NCI-H2029 treated with DMSO at 0.1 percent for 48 hours (cell line): ENCODE measurements around the gene WDCP.
"Not testable (repeated sequence)": the region's sequence is repeated elsewhere in the genome, so short reads cannot be mapped to it uniquely, and the experiment has no call there.

Source experiments
- DNase-seq: peaks from one replicate; lab custom pipeline; 2025; lab: John Stamatoyannopoulos, UW

The WDCP gene, protein sequence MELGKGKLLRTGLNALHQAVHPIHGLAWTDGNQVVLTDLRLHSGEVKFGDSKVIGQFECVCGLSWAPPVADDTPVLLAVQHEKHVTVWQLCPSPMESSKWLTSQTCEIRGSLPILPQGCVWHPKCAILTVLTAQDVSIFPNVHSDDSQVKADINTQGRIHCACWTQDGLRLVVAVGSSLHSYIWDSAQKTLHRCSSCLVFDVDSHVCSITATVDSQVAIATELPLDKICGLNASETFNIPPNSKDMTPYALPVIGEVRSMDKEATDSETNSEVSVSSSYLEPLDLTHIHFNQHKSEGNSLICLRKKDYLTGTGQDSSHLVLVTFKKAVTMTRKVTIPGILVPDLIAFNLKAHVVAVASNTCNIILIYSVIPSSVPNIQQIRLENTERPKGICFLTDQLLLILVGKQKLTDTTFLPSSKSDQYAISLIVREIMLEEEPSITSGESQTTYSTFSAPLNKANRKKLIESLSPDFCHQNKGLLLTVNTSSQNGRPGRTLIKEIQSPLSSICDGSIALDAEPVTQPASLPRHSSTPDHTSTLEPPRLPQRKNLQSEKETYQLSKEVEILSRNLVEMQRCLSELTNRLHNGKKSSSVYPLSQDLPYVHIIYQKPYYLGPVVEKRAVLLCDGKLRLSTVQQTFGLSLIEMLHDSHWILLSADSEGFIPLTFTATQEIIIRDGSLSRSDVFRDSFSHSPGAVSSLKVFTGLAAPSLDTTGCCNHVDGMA

GRCh38 chr2:24046930-24047702, at the start of gene WDCP:
Gene WDCP (minus strand): TSS chr2:24047391. CDS start chr2:24039494, 7,897 bp downstream.
- peak; percentile 87 for DNase-seq

- DNase-seq = not testable (repeated sequence)
These were observed 48.0 kb upstream of the WDCP start for GRCh38 chr2:24095171-24095677.

GRCh38 chr2:24093270-24093669, 46.1 kb upstream of the WDCP start:
- DNase-seq = not testable (repeated sequence)

DNA sequence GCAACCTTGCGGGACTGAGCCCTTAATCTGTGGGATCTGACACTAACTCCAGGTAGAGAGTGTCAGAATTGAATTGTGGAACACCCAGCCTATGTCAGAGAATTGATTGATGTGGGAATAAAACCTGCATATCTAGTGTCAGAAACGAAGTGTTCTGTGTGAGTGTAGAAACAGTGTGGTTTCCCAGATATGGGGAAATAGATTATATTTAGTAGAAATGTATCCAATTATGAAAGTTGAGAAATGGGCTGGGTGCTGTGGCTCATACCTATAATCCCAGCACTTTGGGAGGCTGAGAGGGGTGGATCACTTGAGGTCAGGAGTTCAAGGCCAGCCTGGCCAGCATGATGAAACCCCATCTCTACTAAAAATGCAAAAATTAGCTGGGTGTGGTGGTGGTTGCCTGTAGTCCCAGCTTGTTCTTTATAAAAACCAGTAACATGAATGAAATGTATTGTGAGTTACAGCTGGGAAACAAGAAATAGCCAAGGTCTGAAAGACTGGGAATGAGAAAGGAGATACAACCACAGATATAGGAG, 41.7 kb upstream of the WDCP start:
- DNase-seq = no peak

- DNase-seq = no peak
These were observed 39.8 kb upstream of the WDCP start for GRCh38 chr2:24087032-24087431.

DNA sequence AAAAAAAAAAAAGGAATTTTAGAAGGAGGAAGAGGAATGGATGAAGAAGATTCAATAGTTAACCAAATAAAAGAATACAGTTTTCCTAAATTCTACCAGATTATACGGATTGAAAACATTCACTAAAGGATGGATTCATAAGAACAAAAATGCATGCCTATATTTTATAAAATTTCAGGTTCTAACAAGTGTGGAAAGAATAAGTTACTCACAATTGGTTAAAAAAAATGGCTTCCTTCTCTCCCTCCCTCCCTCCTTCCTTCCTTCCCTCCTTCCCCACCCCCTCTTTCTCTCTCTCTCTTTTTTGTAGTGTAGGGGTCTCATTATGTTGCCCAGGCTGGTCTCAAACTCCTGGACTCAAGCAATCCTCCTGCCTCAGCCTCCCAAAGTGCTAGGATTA, 39.0 kb upstream of the WDCP start:
- no peak for DNase-seq

GRCh38 chr2:24085200-24085489, 38.0 kb upstream of the WDCP start:
- DNase-seq = no peak

GRCh38 chr2:24084386-24085199, 37.4 kb upstream of the WDCP start, which contains the start of gene TP53I3:
Gene TP53I3 (minus strand): TSS chr2:24084834. CDS start chr2:24084326, 508 bp downstream.
- DNase-seq = peak; percentile 39

- peak; percentile 36 for DNase-seq
These were observed 36.6 kb upstream of the WDCP start for GRCh38 chr2:24083567-24084385.

- no peak for DNase-seq
These were observed 35.8 kb upstream of the WDCP start for GRCh38 chr2:24082787-24083566.

DNA sequence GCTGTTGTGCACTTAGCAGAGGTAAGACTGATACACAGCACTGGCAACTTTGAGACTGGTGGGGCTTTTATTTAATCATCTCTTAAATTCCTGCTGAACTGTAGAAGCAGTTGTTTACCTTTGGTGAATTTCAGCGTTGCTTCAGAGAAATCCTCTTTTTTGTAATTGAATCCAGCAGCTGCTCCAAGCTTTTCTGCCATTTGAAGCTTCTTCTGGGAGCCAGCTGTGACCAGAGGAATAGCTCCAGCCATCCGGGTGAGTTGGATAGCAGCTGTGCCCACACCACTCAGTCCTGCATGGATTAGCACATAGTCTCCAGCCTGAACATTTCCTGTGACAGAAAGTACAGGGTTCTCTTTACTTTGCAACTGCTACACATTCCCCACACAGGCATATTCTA, 33.5 kb upstream of the WDCP start:
- peak; percentile 32 for DNase-seq

DNA sequence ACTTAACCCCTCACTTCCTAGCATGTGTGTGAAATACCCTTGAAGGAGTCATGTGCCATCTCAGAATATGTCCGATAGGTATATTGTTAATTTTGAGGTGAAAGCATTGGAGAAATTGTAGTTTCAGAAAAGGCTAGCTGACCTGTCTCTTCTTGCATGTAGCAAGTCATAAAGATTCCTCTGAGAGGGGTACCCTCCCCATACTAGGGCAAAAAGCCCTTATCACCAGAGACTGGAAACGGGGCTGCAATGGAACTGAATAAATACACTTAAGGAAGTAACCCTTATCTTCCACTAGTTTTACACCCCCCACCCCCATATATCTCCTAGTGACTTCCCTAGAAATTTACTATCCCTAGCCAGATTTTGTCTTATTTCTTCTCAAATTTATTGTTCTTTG, 30.7 kb upstream of the WDCP start:
- DNase-seq = no peak

DNA sequence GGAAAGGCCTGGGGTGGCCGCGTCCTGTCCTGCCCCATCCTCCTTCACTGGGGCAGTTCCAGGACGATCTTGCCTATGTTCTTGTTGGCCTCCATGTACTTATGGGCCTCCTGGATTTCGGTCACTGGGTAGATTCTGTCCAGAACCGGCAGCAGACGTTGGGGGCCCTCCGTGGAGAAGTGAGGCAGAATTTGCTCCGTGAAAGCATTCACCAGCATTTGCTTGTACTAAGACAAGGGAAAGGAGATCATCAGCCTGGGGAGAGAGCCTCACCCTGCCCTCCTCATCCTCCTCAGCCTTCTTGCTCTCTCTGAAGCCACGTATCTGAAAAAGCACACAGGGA, 30.3 kb upstream of the WDCP start:
- no peak for DNase-seq

DNA sequence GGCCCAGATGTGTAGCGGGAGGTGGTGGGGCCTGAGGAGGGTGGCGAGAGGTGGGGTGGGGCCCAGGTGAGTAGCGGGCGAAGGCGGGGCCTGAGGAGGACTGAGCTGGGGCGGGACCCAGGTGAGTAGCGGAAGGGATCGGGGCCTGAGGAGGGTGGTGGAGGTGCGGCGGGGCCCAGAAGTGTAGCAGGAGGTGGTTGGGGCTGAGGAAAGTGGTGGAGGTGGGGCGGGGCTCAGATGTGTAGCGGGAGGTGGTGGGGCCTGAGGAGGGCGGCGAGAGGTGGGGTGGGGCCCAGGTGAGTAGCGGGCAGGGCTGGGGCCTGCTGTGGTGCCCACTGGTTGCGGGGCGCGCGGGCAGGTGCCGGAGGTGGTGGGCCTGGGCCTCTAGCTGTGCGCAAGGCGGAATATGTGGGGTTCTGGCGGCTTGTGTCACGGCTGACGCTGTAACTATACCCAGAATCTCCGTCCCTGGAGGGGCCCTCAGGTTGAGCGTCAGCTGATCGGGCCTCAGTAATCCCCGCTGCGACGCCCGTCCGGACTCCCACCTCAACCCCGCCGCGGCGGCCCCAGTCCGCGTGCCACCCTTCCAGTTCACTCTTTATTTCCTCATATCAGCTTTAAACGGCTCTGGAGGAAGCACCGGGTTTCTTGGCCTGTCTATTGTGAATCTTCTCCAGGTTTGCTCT, 29.8 kb upstream of the WDCP start:
- peak; percentile 95 for DNase-seq

DNA sequence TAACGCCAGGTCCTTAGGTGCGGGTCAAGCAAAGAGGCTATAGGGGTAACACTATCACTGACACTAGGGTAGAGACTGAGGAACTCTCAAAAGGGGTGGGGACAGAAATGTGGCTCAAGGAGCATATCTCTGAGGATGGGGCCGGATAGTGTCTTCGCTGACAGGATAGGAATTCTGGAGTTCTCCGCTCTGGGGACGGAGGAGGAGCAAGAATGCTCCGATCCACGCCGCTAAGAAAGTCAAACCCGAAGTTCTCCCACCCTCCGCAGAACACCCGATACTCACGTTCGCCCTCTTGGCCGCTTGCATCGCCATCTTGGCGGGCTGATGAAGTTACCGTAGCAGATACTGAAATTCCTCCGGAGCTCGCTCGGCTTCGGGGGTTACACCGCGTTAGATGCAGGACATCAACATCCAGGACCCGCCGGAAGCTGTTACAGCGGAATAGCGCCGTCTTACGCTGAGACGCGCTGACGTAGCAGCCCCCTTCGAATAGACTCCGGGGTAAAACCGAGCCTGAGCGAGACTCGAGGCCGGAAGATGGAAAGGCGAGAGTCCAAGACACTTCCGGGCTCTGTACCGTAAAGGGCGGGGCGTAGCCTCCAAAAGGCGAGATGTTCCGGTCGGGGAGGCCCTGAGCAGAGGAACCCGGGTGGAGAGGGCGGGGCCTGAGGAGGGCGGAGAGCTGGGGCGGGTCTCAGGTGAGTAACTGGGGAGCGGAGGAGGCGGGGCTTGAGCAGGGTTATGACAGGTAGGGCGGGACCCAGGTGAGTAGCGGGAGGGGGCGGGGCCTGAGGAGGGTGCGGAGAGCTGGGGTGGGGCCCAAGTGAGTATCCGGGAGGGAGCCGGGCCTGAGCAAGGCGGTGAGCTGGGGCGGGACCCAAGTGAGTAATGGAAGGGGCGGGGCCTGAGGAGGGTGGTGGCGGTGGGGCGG, 29.0 kb upstream of the WDCP start, which contains the start of gene SF3B6:
Gene SF3B6, minus strand, starts transcription at position 412 of the 934 bp plus-strand sequence. Its CDS starts 97 bp downstream, at position 315.
- peak; percentile 95 for DNase-seq

DNA sequence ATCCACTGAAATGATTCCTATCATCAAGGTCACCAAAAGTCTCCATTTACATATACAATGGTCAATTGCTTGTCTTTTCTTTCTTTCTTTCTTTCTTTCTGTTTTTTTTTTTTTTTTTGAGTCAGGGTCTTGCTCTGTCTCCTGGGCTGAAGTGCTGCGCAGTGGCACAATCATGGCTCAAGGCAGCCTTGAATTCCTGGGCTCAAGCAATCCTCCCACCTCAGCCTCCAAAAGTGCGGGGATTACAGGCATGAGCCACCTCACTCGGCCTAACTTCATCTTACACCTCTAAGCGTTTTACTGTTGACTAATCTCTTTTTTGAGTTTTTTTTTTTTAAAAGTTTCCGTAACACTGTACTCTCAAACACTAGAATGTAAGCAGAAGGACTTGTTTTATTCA, 28.1 kb upstream of the WDCP start:
- no peak for DNase-seq

GRCh38 chr2:24073816-24074215, 26.6 kb upstream of the WDCP start:
- no peak for DNase-seq

DNA sequence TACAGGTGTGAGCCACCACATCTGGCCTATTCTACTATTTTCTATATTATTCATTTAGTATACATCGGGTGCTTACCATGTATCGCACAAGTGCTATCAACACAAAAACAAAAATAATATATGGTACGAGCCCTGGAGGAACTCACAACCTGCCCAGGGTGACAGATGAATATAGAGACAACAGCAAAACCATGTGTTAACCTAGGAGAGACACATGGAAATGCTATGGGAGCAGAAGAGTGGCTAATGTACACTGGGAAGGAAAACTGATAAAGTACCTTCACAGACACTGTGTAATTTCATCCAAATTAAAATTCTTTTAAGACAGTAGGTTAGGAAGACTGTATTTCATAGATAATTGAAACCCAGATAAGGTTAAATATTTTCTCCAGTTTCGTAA, 25.1 kb upstream of the WDCP start:
- DNase-seq = no peak
